Stimulated activated naive CD4-positive, alpha-beta T cell treated with Interleukin-2 at 50 U/mL for 16 hours (primary cell): ENCODE results near the gene TBCB.
"Not testable (repeated sequence)": the region's sequence is repeated elsewhere in the genome, so short reads cannot be mapped to it uniquely, and the experiment has no call there.

Experiments
- DNase-seq: peaks from one replicate; lab custom pipeline; 2025; lab: John Stamatoyannopoulos, UW

Gene TBCB

DNA sequence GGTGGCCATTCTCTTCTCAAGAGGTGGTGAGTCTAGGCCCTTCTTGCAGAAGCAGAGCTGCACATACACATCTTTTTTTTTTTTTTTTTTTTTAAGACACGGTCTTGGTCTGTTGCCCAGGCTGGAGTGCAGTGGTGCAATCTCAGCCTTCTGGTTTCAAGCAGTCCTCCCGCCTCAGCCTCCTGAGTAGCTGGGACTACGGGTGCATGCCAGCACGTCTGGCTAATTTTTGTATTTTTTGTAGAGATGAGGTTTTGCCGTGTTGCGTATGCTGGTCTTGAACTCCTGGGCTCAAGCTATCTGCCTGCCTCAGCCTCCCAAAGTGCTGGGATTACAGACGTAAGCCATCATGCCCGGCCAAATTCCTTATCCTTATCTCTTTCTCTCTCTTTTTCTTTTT lies 58.6 kb downstream of the TBCB start:
- DNase-seq: not testable (repeated sequence)
